IMR-90 (cell line): ENCODE results near the gene RND3. TPM values are rescaled to one million over a fixed set of nuclear protein-coding genes. Genes with fewer than 3 reads are reported as not detected.

Experiments
- ATAC-seq: fragments of 200-7000 bp; cut with Tn5 transposase; 2 replicates; pipeline ENCODE4 v1.9.1; 2020; ENCODE audit warnings: low read depth, mild to moderate bottlenecking, moderate library complexity
- BruUV-seq: library from RNA; stranded (reverse); fragments of 400-500 nt; replicated peaks from 2 replicates; lab custom pipeline; 2021; lab: Mats Ljungman, UMichigan
- CTCF ChIA-PET: fragments of 300-600 bp; formaldehyde crosslinking; extraction: SDS; loops from one replicate; lab custom pipeline; 2021; ENCODE audit warnings: antibody characterized with exemption; lab: Yijun Ruan, JAX
- POLR2A ChIA-PET: fragments of 300-600 bp; sonication (Branson Sonifier 250); formaldehyde crosslinking; loops from one replicate; lab custom pipeline; 2022; ENCODE audit warnings: antibody characterized with exemption; ENCODE audit not compliant: unreplicated experiment; lab: Charles Lee
- DNase-seq: peaks from one replicate; pipeline ENCODE4 v3.0.0; 2013
- H2AFZ ChIP-seq: replicated peaks from 2 replicates; pipeline ENCODE3; 2013; ENCODE audit warnings: low read length, mild to moderate bottlenecking; ENCODE audit not compliant: poor library complexity
- H2AK5ac ChIP-seq: 2 replicates; pipeline ENCODE4 v1.6.1; 2013; ENCODE audit warnings: low read depth, low read length, inconsistent platforms
- H2AK9ac ChIP-seq: replicated peaks from 2 replicates; pipeline ENCODE3; 2013; ENCODE audit warnings: mild to moderate bottlenecking, low read depth, low read length, moderate library complexity; ENCODE audit not compliant: poor library complexity
- H2BK120ac ChIP-seq: 2 replicates; pipeline ENCODE4 v1.6.1; 2013; ENCODE audit warnings: low read depth, low read length, inconsistent platforms
- H2BK15ac ChIP-seq: 3 replicates; pipeline ENCODE4 v1.6.1; 2013; ENCODE audit warnings: low read depth, low read length, inconsistent platforms
- H2BK20ac ChIP-seq: 2 replicates; pipeline ENCODE4 v1.6.1; 2013; ENCODE audit warnings: low read depth, mild to moderate bottlenecking, inconsistent platforms, low read length, moderate library complexity
- H2BK5ac ChIP-seq: 2 replicates; pipeline ENCODE4 v1.6.1; 2013; ENCODE audit warnings: mild to moderate bottlenecking, low read depth, low read length, inconsistent platforms; ENCODE audit not compliant: poor library complexity, severe bottlenecking
- H3K14ac ChIP-seq: replicated peaks from 2 replicates; pipeline ENCODE4 v1.6.1; 2013; ENCODE audit warnings: low read depth, low read length, inconsistent platforms
- H3K18ac ChIP-seq: 2 replicates; pipeline ENCODE4 v1.6.1; 2013; ENCODE audit warnings: low read depth, low read length, control low read depth
- H3K23ac ChIP-seq: 2 replicates; pipeline ENCODE4 v1.6.1; 2013; ENCODE audit warnings: low read depth, low read length, inconsistent platforms
- H3K27ac ChIP-seq: 2 replicates; pipeline ENCODE4 v1.5.1; 2013; ENCODE audit warnings: mild to moderate bottlenecking, control low read depth, low read length; ENCODE audit not compliant: insufficient read depth
- H3K27me3 ChIP-seq: 2 replicates; pipeline ENCODE4 v1.6.1; 2013; ENCODE audit warnings: low read length; ENCODE audit not compliant: control insufficient read depth, insufficient read depth
- H3K36me3 ChIP-seq: 2 replicates; pipeline ENCODE4 v1.6.1; 2013; ENCODE audit warnings: low read length, mixed read lengths; ENCODE audit not compliant: control insufficient read depth, insufficient read depth
- H3K4ac ChIP-seq: 2 replicates; pipeline ENCODE4 v1.6.1; 2013; ENCODE audit warnings: low read depth, low read length, inconsistent platforms
- H3K4me1 ChIP-seq: 2 replicates; pipeline ENCODE4 v1.6.1; 2013; ENCODE audit warnings: low read length, mixed read lengths; ENCODE audit not compliant: control insufficient read depth, insufficient read depth
- H3K4me2 ChIP-seq: 2 replicates; pipeline ENCODE4 v1.6.1; 2013; ENCODE audit warnings: low read depth, mild to moderate bottlenecking, control low read depth, low read length, moderate library complexity
- H3K4me3 ChIP-seq: 2 replicates; pipeline ENCODE4 v1.5.1; 2013; ENCODE audit warnings: low read depth, mild to moderate bottlenecking, control low read depth, low read length, moderate library complexity; ENCODE audit not compliant: insufficient read depth
- H3K56ac ChIP-seq: 2 replicates; pipeline ENCODE4 v1.6.1; 2013; ENCODE audit warnings: low read length, inconsistent platforms; ENCODE audit not compliant: insufficient read depth; ENCODE audit errors: extremely low read depth
- H3K79me1 ChIP-seq, 2 experiments: 2 replicates each; pipeline ENCODE4 v1.6.1; 2013; ENCODE audit warnings: low read length in 2 of 2, inconsistent platforms in 1 of 2, low read depth in 1 of 2
- H3K9ac ChIP-seq: 2 replicates; pipeline ENCODE4 v1.6.1; 2013; ENCODE audit warnings: low read depth, low read length, control low read depth
- H3K9me1 ChIP-seq: 2 replicates; pipeline ENCODE4 v1.6.1; 2013; ENCODE audit warnings: low read length, inconsistent platforms; ENCODE audit not compliant: insufficient read depth
- H3K9me3 ChIP-seq: 2 replicates; pipeline ENCODE4 v1.6.1; 2013; ENCODE audit warnings: low read length; ENCODE audit not compliant: control insufficient read depth, insufficient read depth
- H4K20me1 ChIP-seq: 2 replicates; pipeline ENCODE4 v1.6.1; 2013; ENCODE audit warnings: low read length, inconsistent platforms; ENCODE audit not compliant: insufficient read depth
- H4K5ac ChIP-seq: 2 replicates; pipeline ENCODE4 v1.6.1; 2013; ENCODE audit warnings: mild to moderate bottlenecking, low read depth, low read length, control low read depth
- H4K8ac ChIP-seq, 2 experiments: 2 replicates each; pipeline ENCODE4 v1.6.1; 2013; ENCODE audit warnings: low read depth in 2 of 2, low read length in 2 of 2, control low read depth in 1 of 2, inconsistent platforms in 1 of 2
- H4K91ac ChIP-seq: 2 replicates; pipeline ENCODE4 v1.6.1; 2013; ENCODE audit warnings: low read depth, low read length, inconsistent platforms; ENCODE audit not compliant: insufficient read depth
- CHD1 ChIP-seq: IDR thresholded peaks from 2 replicates; pipeline ENCODE4 v1.6.1; 2012; ENCODE audit warnings: low read depth, low read length, improper control_type of control experiment
- RAD21 ChIP-seq: IDR thresholded peaks from 2 replicates; pipeline ENCODE4 v1.6.1; 2012; ENCODE audit warnings: low read length, improper control_type of control experiment
- RCOR1 ChIP-seq: IDR thresholded peaks from 2 replicates; pipeline ENCODE4 v1.6.1; 2012; ENCODE audit warnings: mild to moderate bottlenecking, low read length, improper control_type of control experiment; ENCODE audit not compliant: insufficient replicate concordance
- RFX5 ChIP-seq: IDR thresholded peaks from 2 replicates; pipeline ENCODE4 v1.8.0; 2012; ENCODE audit warnings: low read depth, mild to moderate bottlenecking, low read length, moderate library complexity
- WGBS, 2 experiments: methylation state at CpG; one replicate each; pipeline versions ENCODE4 v1.1.5 to v1.1.7; 2013; ENCODE audit warnings: missing lambda C conversion rate in 2 of 2; ENCODE audit not compliant: insufficient read length in 1 of 2; ENCODE audit errors: extremely low coverage in 2 of 2; 5-methylcytosine and 5-hydroxymethylcytosine counted together
- dilution Hi-C: fragments of 300-500 bp; cut with HindIII; formaldehyde crosslinking; loops from one replicate; pipeline ENCODE4 v1.14.3; 2018; ENCODE audit warnings: low sequenced_read_pairs; ENCODE audit not compliant: unreplicated experiment
- in situ Hi-C: fragments of 300-500 bp; cut with MboI; formaldehyde crosslinking; loops from 3 replicates; pipeline ENCODE4 v1.14.3; 2019; ENCODE audit warnings: low sequenced_read_pairs, inconsistent platforms, mixed read lengths
- intact Hi-C: fragments of 100-400 bp; cut with micrococcal nuclease; formaldehyde crosslinking; loops from 2 replicates; pipeline ENCODE4 v1.10.0; 2022
- polyA plus RNA-seq, 3 experiments: library from polyadenylated mRNA; depleted of rRNA; stranded (reverse); fragments of >200 nt; gene quantifications; 2 replicates each; pipeline ENCODE4 v1.2.3, GENCODE V29; 2012; ENCODE audit warnings: low replicate concordance in 1 of 3
- total RNA-seq: library from RNA; depleted of rRNA; stranded (reverse); fragments of >200 nt; gene quantifications from 2 replicates; pipeline ENCODE4 v1.2.3, GENCODE V29; 2012

RND3 gene
- total and polyA plus RNA-seq, 2 of the 4 experiments (the other 2 are of a cell fraction) = 111 to 449 TPM

DNA sequence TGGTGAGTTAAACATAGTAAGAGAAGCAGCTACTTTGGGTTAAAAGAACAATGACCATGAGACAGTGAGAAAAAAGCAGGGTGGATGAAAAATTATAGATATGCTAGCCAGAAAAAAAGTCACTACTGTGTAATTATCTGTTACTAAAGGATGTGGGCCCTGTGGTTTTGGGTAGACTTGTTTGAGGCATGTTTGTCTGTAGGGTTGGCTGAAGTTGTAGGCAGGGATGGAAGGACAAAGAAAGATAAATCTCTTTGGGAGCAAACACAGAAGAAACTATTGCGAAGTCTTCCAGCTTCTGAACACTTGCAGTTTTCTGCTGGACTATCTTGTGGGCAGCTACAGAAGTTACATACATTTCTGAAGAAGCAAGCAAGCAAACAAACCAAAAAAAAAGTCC lies 28.2 kb downstream of the RND3 start:
- DNase-seq (peak; percentile 34), ATAC-seq (no peak)
- ChIA-PET CTCF (interaction anchor here (0.7 to 1.1 kb wide), 2 partner anchors 34 to 229 kb away, joined by 3 to 5 read pairs; no protein-coding TSS in a partner anchor), POLR2A (interaction anchor here (0.6 to 0.7 kb wide), 3 partner anchors 72 to 479 kb away, joined by 3 to 5 read pairs (median 5); no protein-coding TSS in a partner anchor)
- H3K56ac ChIP-seq = no peak overlapping the region
- H3K27me3 ChIP-seq = no peaks in the 10 kb centered on the region
- no peak overlapping the region; the same call in 1 of the 2 replicates for H3K4ac ChIP-seq
- H3K9me3 ChIP-seq = no peaks in the 10 kb centered on the region
- 0 out of 2 replicates have a peak overlapping the region, but pooled peaks have one; percentile 10 for H2BK20ac ChIP-seq
- H3K9me1 ChIP-seq = no peaks in the 10 kb centered on the region
- H2BK5ac ChIP-seq = peak overlapping the region; percentile 41
- H2AK5ac ChIP-seq = no peak overlapping the region
- H3K9ac ChIP-seq = no peak overlapping the region
- intact Hi-C loops (loop anchor here (10.0 kb wide), 1 partner anchor 54 kb away; no protein-coding TSS in a partner anchor), in situ Hi-C loops (loop anchor here (25.0 kb wide), 2 partner anchors 322 to 722 kb away; no protein-coding TSS in a partner anchor), dilution Hi-C loops (no loop called here)
- H3K4me3 ChIP-seq = no peak overlapping the region
- H3K4me1 ChIP-seq = no peaks in the 10 kb centered on the region
- H4K20me1 ChIP-seq = no peaks in the 10 kb centered on the region
- no peak overlapping the region for H2BK120ac ChIP-seq
- H3K36me3 ChIP-seq = no peaks in the 10 kb centered on the region
- no CpG with 5 or more reads among the region's 1 CpG for WGBS, 2 experiments
- H2AFZ ChIP-seq = no peak overlapping the region
- no peak overlapping the region for H2BK15ac ChIP-seq
- TF ChIP-seq RCOR1 (no peak), RAD21 (no peak), RFX5 (no peak), CHD1 (no peak)
- H3K18ac ChIP-seq = no peak overlapping the region
- H3K23ac ChIP-seq = no peak overlapping the region; the same call in 1 of the 2 replicates
- no peak overlapping the region for H3K27ac ChIP-seq
- H4K5ac ChIP-seq = no peak overlapping the region
- H3K14ac ChIP-seq = 0 out of 2 replicates have a peak overlapping the region, but pooled peaks have one; percentile 32
- no peak overlapping the region for H4K91ac ChIP-seq
- no peaks in the 10 kb centered on the region for H3K79me1 ChIP-seq
- no TSS peak for BruUV-seq
- H4K8ac ChIP-seq = no peak overlapping the region
- H3K4me2 ChIP-seq = no peak overlapping the region
- H2AK9ac ChIP-seq = no peak overlapping the region
